GM23338 (cell line): ENCODE data around the gene NXPE2. TPM values are rescaled to one million over a fixed set of nuclear protein-coding genes. Genes with fewer than 3 reads are reported as not detected.

ENCODE experiments used
- ATAC-seq: fragments of 200-7000 bp; cut with Tn5 transposase; 3 replicates; pipeline ENCODE4 v1.9.1; 2020
- DNase-seq: peaks from one replicate; pipeline ENCODE4 v3.0.0-alpha.2; 2015; ENCODE audit warnings: low spot score
- H2AFZ ChIP-seq: fragments of 200-600 bp; sonication (generic); 2 replicates; pipeline ENCODE4 v1.8.0; 2016; ENCODE audit warnings: antibody characterized with exemption, mild to moderate bottlenecking, moderate library complexity
- H3F3A ChIP-seq: fragments of 200-600 bp; sonication (generic); replicated peaks from 2 replicates; pipeline ENCODE4 v1.8.0; 2017; ENCODE audit warnings: antibody characterized with exemption, mixed run types, low read depth
- H3K27ac ChIP-seq: fragments of 200-600 bp; sonication (generic); 2 replicates; pipeline ENCODE4 v1.6.1; 2016; ENCODE audit warnings: low read depth
- H3K27me3 ChIP-seq: fragments of 200-600 bp; sonication (generic); 2 replicates; pipeline ENCODE4 v1.8.0; 2016; ENCODE audit warnings: mild to moderate bottlenecking, mixed run types, moderate library complexity; ENCODE audit not compliant: insufficient read depth
- H3K36me3 ChIP-seq: fragments of 200-600 bp; sonication (generic); 2 replicates; pipeline ENCODE4 v1.8.0; 2016; ENCODE audit warnings: mild to moderate bottlenecking; ENCODE audit not compliant: insufficient read depth
- H3K4me1 ChIP-seq: fragments of 200-600 bp; sonication (generic); 2 replicates; pipeline ENCODE4 v1.8.0; 2016; ENCODE audit warnings: mild to moderate bottlenecking, moderate library complexity; ENCODE audit not compliant: insufficient read depth
- H3K4me2 ChIP-seq: fragments of 200-600 bp; sonication (generic); 2 replicates; pipeline ENCODE4 v1.7.1; 2017; ENCODE audit warnings: mixed run types
- H3K4me3 ChIP-seq: fragments of 200-600 bp; sonication (generic); 2 replicates; pipeline ENCODE4 v1.6.1; 2016; ENCODE audit warnings: mixed run types
- H3K79me2 ChIP-seq: fragments of 200-600 bp; sonication (generic); replicated peaks from 2 replicates; pipeline ENCODE4 v1.8.0; 2017; ENCODE audit warnings: mild to moderate bottlenecking; ENCODE audit not compliant: insufficient read depth
- H3K9me2 ChIP-seq: fragments of 200-600 bp; sonication (generic); 2 replicates; pipeline ENCODE4 v1.8.0; 2017; ENCODE audit not compliant: insufficient read depth
- H4K20me1 ChIP-seq: fragments of 200-600 bp; sonication (generic); replicated peaks from 2 replicates; pipeline ENCODE4 v1.8.0; 2017; ENCODE audit warnings: mild to moderate bottlenecking; ENCODE audit not compliant: insufficient read depth
- H3K27ac Mint-ChIP-seq: 2 replicates; pipeline ENCODE4 v1.8.0; 2020; ENCODE audit warnings: inconsistent platforms, mild to moderate bottlenecking, moderate library complexity, mixed read lengths
- H3K27me3 Mint-ChIP-seq: 3 replicates; pipeline ENCODE4 v1.8.0; 2022; ENCODE audit warnings: low read depth, mild to moderate bottlenecking, moderate library complexity, mixed read lengths, inconsistent platforms; ENCODE audit not compliant: insufficient read depth, poor library complexity
- H3K36me3 Mint-ChIP-seq: 3 replicates; pipeline ENCODE4 v1.8.0; 2021; ENCODE audit warnings: low read depth, mild to moderate bottlenecking, inconsistent platforms, moderate library complexity, mixed read lengths
- H3K4me1 Mint-ChIP-seq: 3 replicates; pipeline ENCODE4 v1.8.0; 2020; ENCODE audit warnings: mild to moderate bottlenecking, inconsistent platforms, mixed read lengths
- H3K4me3 Mint-ChIP-seq: 3 replicates; pipeline ENCODE4 v1.8.0; 2021; ENCODE audit warnings: moderate library complexity, mild to moderate bottlenecking, inconsistent platforms, mixed read lengths
- H3K9me3 Mint-ChIP-seq: 3 replicates; pipeline ENCODE4 v1.8.0; 2020; ENCODE audit warnings: moderate library complexity, mild to moderate bottlenecking, inconsistent platforms, mixed read lengths
- CREB1 ChIP-seq: fragments of 250-450 bp; sonication (Bioruptor Pico); IDR thresholded peaks from 2 replicates; pipeline ENCODE4 v1.5.0; 2020; ENCODE audit warnings: low read depth, mild to moderate bottlenecking, moderate library complexity
- CTCF ChIP-seq, 2 experiments: fragments of 200-600 bp in 1 of 2; sonication (generic) in 1 of 2; conservative IDR thresholded peaks; 2 replicates each; pipeline versions ENCODE4 v1.5.1 to v1.6.1; 2016 to 2017; ENCODE audit warnings: antibody characterized with exemption in 2 of 2, low read depth in 2 of 2, mild to moderate bottlenecking in 2 of 2, moderate library complexity in 1 of 2
- ETS1 ChIP-seq: IDR thresholded peaks from 2 replicates; pipeline ENCODE4 v1.6.1; 2016; ENCODE audit warnings: antibody characterized with exemption
- EZH2 ChIP-seq: fragments of 200-600 bp; sonication (generic); IDR thresholded peaks from one replicate; pipeline ENCODE4 v1.8.0; 2017; ENCODE audit warnings: antibody characterized with exemption, mild to moderate bottlenecking, low read depth; ENCODE audit not compliant: unreplicated experiment
- EZH2phosphoT487 ChIP-seq: fragments of 200-600 bp; sonication (generic); IDR thresholded peaks from one replicate; pipeline ENCODE4 v1.8.1; 2018; ENCODE audit warnings: antibody characterized with exemption; ENCODE audit not compliant: unreplicated experiment
- JUNB ChIP-seq: IDR thresholded peaks from one replicate; pipeline ENCODE4 v1.6.1; 2016; ENCODE audit warnings: antibody characterized with exemption; ENCODE audit not compliant: unreplicated experiment
- NANOG ChIP-seq: IDR thresholded peaks from 2 replicates; pipeline ENCODE4 v1.6.1; 2016; ENCODE audit warnings: antibody characterized with exemption, borderline replicate concordance
- POLR2AphosphoS5 ChIP-seq: IDR thresholded peaks from 2 replicates; pipeline ENCODE4 v1.6.1; 2016; ENCODE audit warnings: antibody characterized with exemption, low read depth
- REST ChIP-seq: IDR thresholded peaks from one replicate; pipeline ENCODE4 v1.6.1; 2018; ENCODE audit warnings: antibody characterized with exemption; ENCODE audit not compliant: unreplicated experiment
- STAT1 ChIP-seq: IDR thresholded peaks from one replicate; pipeline ENCODE4 v1.6.1; 2016; ENCODE audit warnings: antibody characterized with exemption; ENCODE audit not compliant: unreplicated experiment
- ZNF114 ChIP-seq: fragments of 250-450 bp; sonication (Bioruptor Pico); IDR thresholded peaks from 2 replicates; pipeline ENCODE4 v1.5.0; 2020; ENCODE audit warnings: mild to moderate bottlenecking, moderate library complexity
- ZNF331 ChIP-seq: fragments of 250-450 bp; sonication (Bioruptor Pico); IDR thresholded peaks from 2 replicates; pipeline ENCODE4 v1.5.0; 2020; ENCODE audit warnings: low read depth, mild to moderate bottlenecking, moderate library complexity
- ZNF462 ChIP-seq: fragments of 250-450 bp; sonication (Bioruptor Pico); IDR thresholded peaks from 2 replicates; pipeline ENCODE4 v1.5.0; 2020; ENCODE audit warnings: mild to moderate bottlenecking, moderate library complexity
- polyA plus RNA-seq: library from polyadenylated mRNA; unstranded; fragments of >200 nt; fragmentation: Nextera tagmentation; extraction: Ambion mirVana; gene quantifications from 2 replicates; pipeline ENCODE4 v1.2.1, GENCODE V29; 2016
- total RNA-seq: library from RNA; depleted of rRNA; stranded (reverse); fragments of >200 nt; shearing (Covaris generic); gene quantifications from 2 replicates; pipeline ENCODE4 v1.2.3, GENCODE V29; 2014

The NXPE2 gene
- total and polyA plus RNA-seq, 2 experiments from 2014 or later: 0.10 TPM; not detected in 1

- H3K27ac ChIP-seq: no peak overlapping the region
- Mint-ChIP-seq H3K36me3 (no peaks in the 10 kb centered on the region), H3K27me3 (no peaks in the 10 kb centered on the region), H3K9me3 (peaks cover 4% of the 10 kb centered on the region; the same call in 1 of the 3 replicates), H3K27ac (no peak overlapping the region), H3K4me1 (no peaks in the 10 kb centered on the region), H3K4me3 (no peak overlapping the region)
- H3K79me2 ChIP-seq: no peaks in the 10 kb centered on the region
- no peaks in the 10 kb centered on the region for H3K27me3 ChIP-seq
- TF ChIP-seq REST: no peak
- TF ChIP-seq POLR2AphosphoS5: no peak
- no peak for TF ChIP-seq STAT1
- TF ChIP-seq JUNB: no peak
- TF ChIP-seq ZNF114: no peak
- TF ChIP-seq EZH2phosphoT487: no peak
- no peak for TF ChIP-seq CREB1 (CRISPR knock-in tag)
- TF ChIP-seq ZNF331 (CRISPR knock-in tag): no peak
- no peak for TF ChIP-seq ETS1
- TF ChIP-seq NANOG: no peak
- no peak for TF ChIP-seq CTCF (conservative IDR thresholded peaks at IDR 0.05; ENCODE audit: low read depth in 2 of 2)
- no peak for TF ChIP-seq ZNF462
- no peak for TF ChIP-seq EZH2
- H4K20me1 ChIP-seq: no peaks in the 10 kb centered on the region
- no peaks in the 10 kb centered on the region for H3F3A ChIP-seq
- no peak overlapping the region for H3K4me2 ChIP-seq
- no peak overlapping the region for H2AFZ ChIP-seq
- no peak for ATAC-seq
- H3K36me3 ChIP-seq: no peaks in the 10 kb centered on the region
- no peak for DNase-seq
- H3K4me3 ChIP-seq: no peak overlapping the region
- H3K4me1 ChIP-seq: no peaks in the 10 kb centered on the region
- peaks cover 6% of the 10 kb centered on the region for H3K9me2 ChIP-seq
These were observed 27.1 kb downstream of the NXPE2 start for GRCh38 chr11:114705280-114706024.
